ENCODE data around the gene PCDHGB5. TPM values are rescaled to one million over a fixed set of nuclear protein-coding genes. Genes with fewer than 3 reads are reported as not detected.

Gene PCDHGB5
- 1.9 to 2.7 TPM (median 2.3 TPM) in 5 replicates for total RNA-seq (2022; extraction: Qiagen RNA extraction; ENCODE audit: low read depth)

GRCh38 chr5:141397756-141398551 is at the start of gene PCDHGB5:
Gene PCDHGB5, plus strand, starts transcription at chr5:141397947. Its CDS starts 181 bp downstream, at chr5:141398128.

DNA sequence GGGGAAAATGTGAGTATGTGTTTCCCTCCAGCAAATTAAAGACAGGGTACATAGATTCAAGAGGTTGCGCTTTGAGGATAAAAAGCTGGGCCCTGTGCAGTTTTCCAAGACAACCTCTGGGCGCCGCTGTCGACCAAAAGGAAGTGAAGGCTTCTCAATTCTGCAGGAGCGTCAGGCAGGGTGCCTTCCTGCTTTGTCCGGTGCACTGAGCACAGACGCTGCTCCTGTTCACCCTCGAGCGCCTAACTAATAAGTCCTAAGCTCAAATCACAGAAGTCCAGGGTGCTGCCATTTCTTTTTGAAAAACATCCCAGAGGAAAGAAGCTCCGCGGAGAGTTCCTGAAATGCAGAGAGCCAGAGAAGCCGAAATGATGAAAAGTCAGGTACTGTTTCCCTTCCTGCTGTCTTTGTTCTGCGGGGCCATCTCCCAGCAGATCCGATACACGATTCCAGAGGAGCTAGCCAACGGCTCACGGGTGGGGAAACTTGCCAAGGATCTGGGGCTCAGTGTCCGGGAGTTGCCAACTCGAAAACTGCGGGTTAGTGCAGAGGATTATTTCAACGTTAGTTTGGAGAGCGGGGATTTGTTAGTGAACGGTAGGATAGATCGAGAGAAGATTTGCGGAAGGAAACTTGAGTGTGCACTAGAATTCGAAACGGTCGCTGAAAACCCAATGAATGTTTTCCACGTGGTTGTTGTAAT is 47.7 kb upstream of the PCDHGB5 start, which contains the start of gene PCDHGB1:
Gene PCDHGB1, plus strand, starts transcription at position 183 of the 703 bp plus-strand sequence. Its CDS starts 162 bp downstream, at position 345.

DNA sequence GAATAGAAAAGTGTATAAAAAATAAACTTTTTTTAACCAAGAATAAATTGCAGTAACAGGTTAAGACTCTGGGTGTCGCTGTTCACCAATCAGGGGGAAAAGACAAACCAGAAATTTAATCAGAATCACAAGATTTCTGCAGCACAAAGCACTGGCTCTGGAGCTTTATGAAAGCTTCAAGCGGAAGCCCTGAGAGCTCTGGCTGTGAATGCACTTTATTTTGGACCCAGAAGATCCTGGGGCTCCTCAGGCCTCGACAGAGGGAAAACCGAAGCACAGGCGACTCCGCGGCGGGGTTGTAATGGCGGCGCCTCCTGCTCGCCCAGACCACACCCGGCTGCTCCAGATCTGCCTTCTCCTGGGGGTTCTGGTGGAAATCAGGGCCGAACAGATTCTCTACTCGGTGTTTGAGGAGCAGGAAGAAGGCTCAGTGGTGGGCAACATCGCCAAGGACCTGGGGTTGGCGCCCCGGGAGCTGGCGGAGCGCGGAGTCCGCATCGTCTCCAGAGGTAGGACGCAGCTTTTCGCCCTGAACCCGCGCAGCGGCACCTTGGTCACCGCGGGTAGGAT is 42.8 kb upstream of the PCDHGB5 start, which contains the start of gene PCDHGA4:
Gene PCDHGA4, plus strand, starts transcription at position 122 of the 570 bp plus-strand sequence. Its CDS starts 87 bp downstream, at position 209.

GRCh38 chr5:141359790-141360426 is 37.8 kb upstream of the PCDHGB5 start, which contains the start of gene PCDHGB2:
Gene PCDHGB2, plus strand, starts transcription at chr5:141359994. Its CDS starts 142 bp downstream, at chr5:141360136.

DNA sequence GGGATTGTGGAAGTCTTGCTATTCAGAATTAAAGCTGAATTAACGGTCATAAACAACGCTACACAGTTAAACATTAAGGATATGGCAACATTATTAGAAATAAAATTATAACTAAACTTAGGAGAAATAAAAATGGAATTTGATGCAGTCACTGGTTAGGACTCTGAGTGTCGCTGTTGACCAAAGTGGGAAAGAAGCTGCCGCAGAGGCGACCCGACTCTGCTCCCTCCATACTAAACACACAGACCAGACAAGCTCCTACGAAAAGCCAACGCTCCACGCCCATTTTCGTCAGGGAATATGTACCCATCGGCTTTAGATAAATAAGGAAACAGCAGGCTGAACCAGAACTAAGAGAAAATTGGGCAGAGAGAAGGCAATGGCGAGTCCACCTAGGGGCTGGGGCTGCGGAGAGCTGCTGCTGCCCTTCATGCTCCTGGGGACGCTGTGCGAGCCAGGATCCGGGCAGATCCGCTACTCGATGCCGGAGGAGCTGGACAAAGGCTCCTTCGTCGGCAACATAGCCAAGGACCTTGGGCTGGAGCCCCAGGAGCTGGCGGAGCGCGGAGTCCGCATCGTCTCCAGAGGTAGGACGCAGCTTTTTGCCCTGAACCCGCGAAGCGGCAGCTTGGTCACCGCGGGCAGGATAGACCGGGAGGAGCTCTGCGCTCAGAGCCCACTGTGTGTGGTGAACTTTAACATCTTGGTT is 33.6 kb upstream of the PCDHGB5 start, which contains the start of gene PCDHGA5:
Gene PCDHGA5, plus strand, starts transcription at position 211 of the 709 bp plus-strand sequence. Its CDS starts 169 bp downstream, at position 380.

DNA sequence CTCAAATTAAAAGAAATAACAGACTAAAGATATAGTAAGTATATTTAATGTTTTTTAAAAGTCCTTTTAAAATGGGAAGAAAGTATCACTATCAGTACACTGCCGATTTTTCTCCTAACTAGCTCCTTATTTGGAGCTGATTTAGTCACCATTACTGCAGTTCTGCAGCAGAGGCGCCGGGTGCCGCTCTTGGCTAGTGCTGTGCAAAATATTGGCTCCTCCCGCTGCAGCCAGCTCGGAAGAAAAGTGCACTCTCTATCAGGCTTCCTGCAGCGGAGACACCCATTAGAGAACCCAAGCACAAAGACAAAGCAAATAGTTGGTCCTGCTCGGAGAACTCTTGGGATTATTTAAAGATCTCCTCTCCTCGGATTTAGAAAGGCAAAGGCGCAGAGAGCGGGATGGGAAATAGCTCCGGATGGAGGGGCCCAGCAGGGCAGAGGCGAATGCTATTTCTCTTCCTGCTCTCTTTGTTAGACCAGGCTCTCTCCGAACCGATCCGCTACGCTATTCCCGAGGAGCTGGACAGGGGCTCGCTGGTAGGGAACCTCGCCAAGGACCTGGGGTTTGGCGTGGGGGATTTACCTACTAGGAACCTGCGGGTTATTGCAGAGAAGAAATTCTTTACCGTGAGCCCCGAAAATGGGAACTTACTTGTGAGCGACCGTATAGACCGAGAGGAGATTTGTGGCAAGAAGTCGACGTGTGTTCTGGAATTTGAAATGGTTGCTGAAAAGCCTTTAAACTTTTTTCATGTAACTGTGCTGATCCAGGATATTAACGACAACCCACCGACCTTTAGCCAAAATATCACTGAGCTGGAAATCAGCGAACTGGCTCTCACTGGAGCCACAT is 27.5 kb upstream of the PCDHGB5 start, which contains the start of gene PCDHGB3:
Gene PCDHGB3, plus strand, starts transcription at position 249 of the 855 bp plus-strand sequence. Its CDS starts 153 bp downstream, at position 402.

GRCh38 chr5:141373673-141374317 is 24.0 kb upstream of the PCDHGB5 start, which contains the start of gene PCDHGA6:
Gene PCDHGA6, plus strand, starts transcription at chr5:141373891. Its CDS starts 193 bp downstream, at chr5:141374084.

GRCh38 chr5:141382469-141383294 is 15.1 kb upstream of the PCDHGB5 start, which contains the start of gene PCDHGA7:
Gene PCDHGA7, plus strand, starts transcription at chr5:141382742. Its CDS starts 158 bp downstream, at chr5:141382900.

DNA sequence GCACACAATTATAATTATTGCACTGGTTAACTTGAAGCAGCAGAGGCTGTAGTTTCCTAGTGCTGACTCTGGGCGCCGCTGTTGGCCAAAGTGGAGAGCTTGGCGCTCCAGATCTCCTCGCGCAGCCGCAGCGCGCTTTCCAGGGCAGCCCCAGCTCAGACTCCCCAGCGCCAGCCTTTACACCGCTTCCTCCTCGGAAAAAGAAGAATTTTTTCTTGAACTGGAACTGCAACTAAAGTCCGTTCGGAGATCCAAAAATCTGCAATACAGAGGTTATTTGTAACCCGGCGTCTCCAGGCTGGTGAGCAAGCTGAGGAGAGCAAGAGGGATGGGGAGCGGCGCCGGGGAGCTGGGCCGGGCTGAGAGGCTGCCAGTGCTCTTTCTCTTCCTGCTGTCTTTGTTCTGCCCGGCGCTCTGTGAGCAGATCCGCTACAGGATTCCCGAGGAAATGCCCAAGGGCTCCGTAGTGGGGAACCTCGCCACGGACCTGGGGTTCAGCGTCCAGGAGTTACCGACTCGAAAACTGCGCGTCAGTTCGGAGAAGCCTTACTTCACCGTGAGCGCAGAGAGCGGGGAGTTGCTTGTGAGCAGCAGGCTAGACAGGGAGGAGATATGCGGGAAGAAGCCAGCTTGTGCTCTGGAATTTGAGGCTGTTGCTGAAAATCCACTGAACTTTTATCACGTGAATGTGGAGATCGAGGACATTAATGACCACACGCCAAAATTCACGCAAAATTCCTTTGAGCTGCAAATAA is 10.0 kb upstream of the PCDHGB5 start, which contains the start of gene PCDHGB4:
Gene PCDHGB4, plus strand, starts transcription at position 142 of the 755 bp plus-strand sequence. Its CDS starts 187 bp downstream, at position 329.

GRCh38 chr5:141392429-141393198 is 5.1 kb upstream of the PCDHGB5 start, which contains the start of gene PCDHGA8:
Gene PCDHGA8, plus strand, starts transcription at chr5:141392633. Its CDS starts 181 bp downstream, at chr5:141392814.

GRCh38 chr5:141402553-141403243 is 5.0 kb downstream of the PCDHGB5 start, which contains the start of gene PCDHGA9:
Gene PCDHGA9, plus strand, starts transcription at chr5:141402778. Its CDS starts 175 bp downstream, at chr5:141402953.

GRCh38 chr5:141407790-141408505 is 10.2 kb downstream of the PCDHGB5 start, which contains the start of gene PCDHGB6:
Gene PCDHGB6, plus strand, starts transcription at chr5:141408021. Its CDS starts 182 bp downstream, at chr5:141408203.

GRCh38 chr5:141412854-141413539 is 15.2 kb downstream of the PCDHGB5 start, which contains the start of gene PCDHGA10:
Gene PCDHGA10, plus strand, starts transcription at chr5:141412987. Its CDS starts 189 bp downstream, at chr5:141413176.

DNA sequence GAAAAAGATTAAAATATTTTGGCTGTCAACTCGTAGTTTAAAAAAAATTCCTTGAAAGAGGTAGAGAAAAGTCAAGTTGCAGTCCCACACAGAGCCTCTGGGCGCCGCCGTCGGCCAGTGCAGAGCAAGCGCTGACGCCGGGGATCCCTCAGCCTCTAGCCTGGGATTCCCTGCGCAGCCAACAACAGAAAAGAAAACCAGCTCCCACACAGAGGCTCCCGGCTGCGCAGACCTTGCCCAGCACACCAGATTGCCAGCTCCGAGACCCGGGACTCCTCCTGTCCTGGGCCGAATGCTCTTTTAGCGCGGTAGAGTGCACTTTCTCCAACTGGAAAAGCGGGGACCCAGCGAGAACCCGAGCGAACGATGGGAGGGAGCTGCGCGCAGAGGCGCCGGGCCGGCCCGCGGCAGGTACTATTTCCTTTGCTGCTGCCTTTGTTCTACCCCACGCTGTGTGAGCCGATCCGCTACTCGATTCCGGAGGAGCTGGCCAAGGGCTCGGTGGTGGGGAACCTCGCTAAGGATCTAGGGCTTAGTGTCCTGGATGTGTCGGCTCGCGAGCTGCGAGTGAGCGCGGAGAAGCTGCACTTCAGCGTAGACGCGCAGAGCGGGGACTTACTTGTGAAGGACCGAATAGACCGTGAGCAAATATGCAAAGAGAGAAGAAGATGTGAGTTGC is 19.9 kb downstream of the PCDHGB5 start, which contains the start of gene PCDHGB7:
Gene PCDHGB7, plus strand, starts transcription at position 184 of the 679 bp plus-strand sequence. Its CDS starts 183 bp downstream, at position 367.

Data from A549 treated with GW870086 at 1 μM for 4 hours (cell line).